Keratinocyte (primary cell): ENCODE results near the gene WAC. TPM values are rescaled to one million over a fixed set of nuclear protein-coding genes. Genes with fewer than 3 reads are reported as not detected.

Experiments
- DNase-seq: peaks from one replicate; pipeline ENCODE4 v3.0.0-alpha.2; 2011; ENCODE audit warnings: low read depth, missing footprints, low spot score
- FAIRE-seq: peaks from 2 replicates; lab custom pipeline; 2011; peaks lifted over from hg19 to GRCh38; lab: Jason Lieb, UNC
- H2AFZ ChIP-seq: 2 replicates; pipeline ENCODE4 v1.6.0; 2012; ENCODE audit warnings: low read length, control low read depth, inconsistent platforms; ENCODE audit not compliant: control insufficient read depth
- H3K27ac ChIP-seq: 2 replicates; pipeline ENCODE4 v1.5.1; 2011; ENCODE audit warnings: low read length; ENCODE audit not compliant: control insufficient read depth, insufficient read depth
- H3K27me3 ChIP-seq: 3 replicates; pipeline ENCODE4 v1.6.0; 2011; ENCODE audit warnings: low read length; ENCODE audit not compliant: control insufficient read depth, insufficient read depth; ENCODE audit errors: extremely low read depth
- H3K36me3 ChIP-seq, 2 experiments: 2 replicates in 1 of 2; 3 replicates in 1 of 2; pipeline ENCODE4 v1.5.1; 2011; ENCODE audit warnings: low read length in 2 of 2, mild to moderate bottlenecking in 1 of 2; ENCODE audit not compliant: control insufficient read depth in 2 of 2, insufficient read depth in 2 of 2; ENCODE audit errors: extremely low read depth in 1 of 2
- H3K4me1 ChIP-seq: 3 replicates; pipeline ENCODE4 v1.5.1; 2011; ENCODE audit warnings: low read length; ENCODE audit not compliant: control insufficient read depth, insufficient read depth; ENCODE audit errors: extremely low read depth
- H3K4me2 ChIP-seq: 3 replicates; pipeline ENCODE4 v1.6.0; 2011; ENCODE audit warnings: low read depth, low read length; ENCODE audit not compliant: control insufficient read depth, insufficient read depth; ENCODE audit errors: extremely low read depth
- H3K4me3 ChIP-seq, 3 experiments: fragments of 200-600 bp in 1 of 3; sonication (generic) in 1 of 3; 2 replicates in 2 of 3; 3 replicates in 1 of 3; pipeline ENCODE4 v1.5.1; 2011 to 2016; ENCODE audit warnings: low read length in 3 of 3, mild to moderate bottlenecking in 3 of 3, control low read depth in 2 of 3, inconsistent platforms in 1 of 3, low read depth in 1 of 3, mixed read lengths in 1 of 3, mixed run types in 1 of 3, moderate library complexity in 1 of 3; ENCODE audit not compliant: control insufficient read depth in 2 of 3, insufficient read depth in 2 of 3; ENCODE audit errors: extremely low read depth in 1 of 3
- H3K79me2 ChIP-seq: 2 replicates; pipeline ENCODE4 v1.6.0; 2012; ENCODE audit warnings: low read length; ENCODE audit not compliant: control insufficient read depth, insufficient read depth
- H3K9ac ChIP-seq: 3 replicates; pipeline ENCODE4 v1.6.0; 2011; ENCODE audit warnings: low read length; ENCODE audit not compliant: control insufficient read depth, insufficient read depth; ENCODE audit errors: extremely low read depth
- H3K9me1 ChIP-seq: 3 replicates; pipeline ENCODE4 v1.6.0; 2011; ENCODE audit warnings: low read length; ENCODE audit not compliant: control insufficient read depth, insufficient read depth; ENCODE audit errors: extremely low read depth
- H3K9me3 ChIP-seq: 2 replicates; pipeline ENCODE4 v1.5.1; 2012; ENCODE audit warnings: low read depth, low read length; ENCODE audit not compliant: control insufficient read depth
- H4K20me1 ChIP-seq: 3 replicates; pipeline ENCODE4 v1.6.0; 2011; ENCODE audit warnings: low read length; ENCODE audit not compliant: control insufficient read depth, insufficient read depth; ENCODE audit errors: extremely low read depth
- EZH2 ChIP-seq: IDR thresholded peaks from one replicate; pipeline ENCODE4 v1.6.1; 2012; ENCODE audit warnings: inconsistent platforms, mild to moderate bottlenecking, low read length, moderate library complexity
- dilution Hi-C: fragments of 300-500 bp; cut with MboI; formaldehyde crosslinking; loops from one replicate; pipeline ENCODE4 v1.7.0; 2020; ENCODE audit warnings: low sequenced_read_pairs; ENCODE audit not compliant: extremely low pct_ligation_motif_present
- polyA plus RNA-seq, 5 experiments: library from polyadenylated mRNA; depleted of rRNA in 3 of 5; stranded (reverse) in 3 of 5; stranded (forward) in 1 of 5; unstranded in 1 of 5; fragments of >200 nt; gene quantifications; 1 replicate in 1 of 5; 2 replicates in 3 of 5; 3 replicates in 1 of 5; pipeline versions ENCODE4 v1.2.1 to v1.2.3, GENCODE V29; 2011 to 2012; ENCODE audit warnings: missing spikeins in 2 of 5, low read depth in 1 of 5, low replicate concordance in 1 of 5
- TF ChIP-seq, protein P1 (sequence below), 3 experiments: IDR thresholded peaks in 1 of 3; conservative IDR thresholded peaks in 1 of 3; optimal IDR thresholded peaks in 1 of 3; 2 replicates in 2 of 3; 3 replicates in 1 of 3; pipeline versions ENCODE3 to v1.5.1; 2011; ENCODE audit warnings: low read length in 3 of 3, mild to moderate bottlenecking in 3 of 3, moderate library complexity in 2 of 3, control low read depth in 1 of 3, inconsistent platforms in 1 of 3; ENCODE audit not compliant: insufficient read depth in 2 of 3; ENCODE audit errors: extremely low read depth in 1 of 3

The WAC gene
- polyA plus RNA-seq, 1 donor (not counting 4 experiments of a cell fraction or from before 2014, with no cell fraction given), result 80.8 TPM

- H2AFZ ChIP-seq, result no peak overlapping the region
- H3K79me2 ChIP-seq, result no peaks in the 10 kb centered on the region
- no peaks in the 10 kb centered on the region for H3K9me3 ChIP-seq
- H3K4me2 ChIP-seq, result no peak overlapping the region
- H3K9ac ChIP-seq, result no peak overlapping the region
- no peak overlapping the region for H3K4me3 ChIP-seq
- H4K20me1 ChIP-seq, result no peaks in the 10 kb centered on the region
- dilution Hi-C loops, result no loop called here
- no peak for FAIRE-seq
- TF ChIP-seq, protein P1, sequence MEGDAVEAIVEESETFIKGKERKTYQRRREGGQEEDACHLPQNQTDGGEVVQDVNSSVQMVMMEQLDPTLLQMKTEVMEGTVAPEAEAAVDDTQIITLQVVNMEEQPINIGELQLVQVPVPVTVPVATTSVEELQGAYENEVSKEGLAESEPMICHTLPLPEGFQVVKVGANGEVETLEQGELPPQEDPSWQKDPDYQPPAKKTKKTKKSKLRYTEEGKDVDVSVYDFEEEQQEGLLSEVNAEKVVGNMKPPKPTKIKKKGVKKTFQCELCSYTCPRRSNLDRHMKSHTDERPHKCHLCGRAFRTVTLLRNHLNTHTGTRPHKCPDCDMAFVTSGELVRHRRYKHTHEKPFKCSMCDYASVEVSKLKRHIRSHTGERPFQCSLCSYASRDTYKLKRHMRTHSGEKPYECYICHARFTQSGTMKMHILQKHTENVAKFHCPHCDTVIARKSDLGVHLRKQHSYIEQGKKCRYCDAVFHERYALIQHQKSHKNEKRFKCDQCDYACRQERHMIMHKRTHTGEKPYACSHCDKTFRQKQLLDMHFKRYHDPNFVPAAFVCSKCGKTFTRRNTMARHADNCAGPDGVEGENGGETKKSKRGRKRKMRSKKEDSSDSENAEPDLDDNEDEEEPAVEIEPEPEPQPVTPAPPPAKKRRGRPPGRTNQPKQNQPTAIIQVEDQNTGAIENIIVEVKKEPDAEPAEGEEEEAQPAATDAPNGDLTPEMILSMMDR (optimal IDR thresholded peaks at IDR 0.05 in 1 of 3, IDR thresholded peaks at IDR 0.05 in 1 of 3, conservative IDR thresholded peaks at IDR 0.05 in 1 of 3; ENCODE audit: extremely low read depth in 1 of 3, insufficient read depth in 2 of 3, low read length in 3 of 3), result no peak
- TF ChIP-seq EZH2, result no peak
- peaks cover 30% of the 10 kb centered on the region for H3K27me3 ChIP-seq
- DNase-seq, result no peak
- no peaks in the 10 kb centered on the region for H3K36me3 ChIP-seq
- no peak overlapping the region for H3K27ac ChIP-seq
- no peaks in the 10 kb centered on the region for H3K9me1 ChIP-seq
- H3K4me1 ChIP-seq, result peaks cover 5% of the 10 kb centered on the region
Measured at GRCh38 chr10:28666751-28667467, 134.0 kb downstream of the WAC start.

DNA sequence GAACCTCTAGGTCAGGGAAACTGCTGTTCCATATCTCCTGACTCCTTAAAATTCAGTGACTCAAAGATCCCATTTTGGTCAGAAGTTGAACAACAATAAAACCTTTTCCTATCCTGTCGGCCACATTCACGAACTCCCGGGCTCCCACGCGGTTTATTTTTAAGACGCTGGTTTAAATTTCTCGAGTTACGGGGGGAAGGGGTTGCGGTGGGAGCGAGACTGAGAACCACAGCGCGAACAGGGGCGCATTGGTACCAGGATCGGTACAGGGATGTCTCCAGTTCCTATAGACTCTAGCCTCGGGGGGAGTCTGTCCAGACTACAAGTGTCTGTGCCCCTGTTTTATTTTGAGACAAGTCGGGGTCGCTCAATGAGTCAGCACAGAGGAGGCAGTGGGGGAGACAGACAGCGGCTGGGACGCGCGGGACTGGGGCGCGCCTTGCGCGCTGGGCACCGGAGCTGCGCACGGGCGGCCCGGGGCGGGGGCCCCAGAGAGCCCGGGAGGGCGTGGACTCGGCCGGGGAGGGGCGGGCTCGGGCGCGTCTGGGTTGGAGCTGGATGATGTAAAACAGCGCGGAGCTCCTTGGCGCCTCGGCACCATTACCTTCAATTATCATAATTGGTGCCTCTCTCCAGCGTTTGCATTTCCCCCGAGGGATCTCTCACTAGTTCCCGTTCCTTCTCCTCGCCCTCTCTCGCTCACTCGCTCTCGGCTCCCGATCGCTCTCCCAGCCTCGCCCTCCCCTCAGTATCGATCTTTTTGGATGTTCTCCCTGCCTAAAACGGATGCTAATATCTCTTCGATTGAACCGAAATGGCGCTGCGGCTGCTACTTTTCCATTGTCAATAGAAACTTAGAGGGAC is 135.7 kb downstream of the WAC start:
- Histone ChIP-seq H3K4me2 (peak overlapping the region; percentile 69), H3K4me1 (peaks cover 5% of the 10 kb centered on the region), H4K20me1 (no peaks in the 10 kb centered on the region), H3K9me3 (no peaks in the 10 kb centered on the region), H3K27ac (no peak overlapping the region), H3K36me3 (no peaks in the 10 kb centered on the region), H2AFZ (peak overlapping the region; percentile 36), H3K9ac (peak overlapping the region; percentile 8), H3K4me3 (peak overlapping the region; percentile 28 to 62 (median 33)), H3K79me2 (no peaks in the 10 kb centered on the region), H3K27me3 (peaks cover 36% of the 10 kb centered on the region), H3K9me1 (no peaks in the 10 kb centered on the region)
- FAIRE-seq, result no peak
- DNase-seq, result no peak
- dilution Hi-C loops, result no loop called here
- peak; percentile 15 for TF ChIP-seq EZH2
- TF ChIP-seq, protein P1 (optimal IDR thresholded peaks at IDR 0.05 in 1 of 3, IDR thresholded peaks at IDR 0.05 in 1 of 3, conservative IDR thresholded peaks at IDR 0.05 in 1 of 3; ENCODE audit: extremely low read depth in 1 of 3, insufficient read depth in 2 of 3, low read length in 3 of 3), result no peak
